ENCODE data around the gene ANKRD35. TPM values are rescaled to one million over a fixed set of nuclear protein-coding genes. Genes with fewer than 3 reads are reported as not detected.
"Not testable (repeated sequence)": the region's sequence is repeated elsewhere in the genome, so short reads cannot be mapped to it uniquely, and the experiment has no call there.

Gene ANKRD35
- polyA plus RNA-seq, 4 donors: 0.61 to 1.8 (median 1.1) TPM; not detected in 1

- peaks cover 11 to 17% (median 16%) of the 10 kb centered on the region in 3 donors for H3K36me3 ChIP-seq (ENCODE audit: control insufficient read depth in 3 of 3, insufficient read depth in 2 of 3, low read depth in 1 of 3, low read length in 3 of 3)
- DNase-seq (no peak), FAIRE-seq (no peak)
- H3K27ac ChIP-seq (ENCODE audit: low read depth in 1 of 3, low read length in 2 of 3): peak overlapping the region; percentile 73 to 93 (median 82)
- H3K4me3 ChIP-seq (ENCODE audit: low read depth in 1 of 3, low read length in 3 of 3): peak overlapping the region; percentile 65 to 80 (median 75)
- H3K9me3 ChIP-seq (ENCODE audit: control insufficient read depth in 2 of 2, insufficient read depth in 1 of 2, low read depth in 1 of 2, low read length in 1 of 2): no peaks in the 10 kb centered on the region
- no peaks in the 10 kb centered on the region for H3K27me3 ChIP-seq (ENCODE audit: control insufficient read depth in 3 of 3, insufficient read depth in 3 of 3, low read length in 3 of 3)
- WGBS, 3 donors: 0 to 1% (median 1%) methylated on average over 7 of the region's 7 CpGs
- H3K4me1 ChIP-seq (ENCODE audit: control insufficient read depth in 3 of 3, insufficient read depth in 2 of 3, low read depth in 1 of 3, low read length in 2 of 3): peaks cover 0 to 4% (median 2%) of the 10 kb centered on the region in 3 donors
These were observed 61.2 kb downstream of the ANKRD35 start for GRCh38 chr1:145824499-145824842.

GRCh38 chr1:145823565-145824498 is 61.8 kb downstream of the ANKRD35 start, which contains the start of the genes POLR3C and RNF115:
TSS of gene POLR3C (plus strand) at chr1:145824200. CDS start at chr1:145825777, 1,577 bp downstream.
TSS of gene RNF115 (minus strand) at chr1:145824095. CDS start at chr1:145823873, 222 bp downstream.
- Histone ChIP-seq H3K4me1 (ENCODE audit: control insufficient read depth in 3 of 3, insufficient read depth in 2 of 3, low read depth in 1 of 3, low read length in 2 of 3) (peaks cover 0 to 4% (median 2%) of the 10 kb centered on the region in 3 donors), H3K4me3 (ENCODE audit: low read depth in 1 of 3, low read length in 3 of 3) (peak within 1 kb of the TSS; percentile 65 to 80 (median 75)), H3K36me3 (ENCODE audit: control insufficient read depth in 3 of 3, insufficient read depth in 2 of 3, low read depth in 1 of 3, low read length in 3 of 3) (peaks cover 10 to 16% (median 14%) of the 10 kb centered on the region in 3 donors), H3K27me3 (ENCODE audit: control insufficient read depth in 3 of 3, insufficient read depth in 3 of 3, low read length in 3 of 3) (no peaks in the 10 kb centered on the region), H3K27ac (ENCODE audit: low read depth in 1 of 3, low read length in 2 of 3) (peak within 1 kb of the TSS; percentile 73 to 93 (median 82)), H3K9me3 (ENCODE audit: control insufficient read depth in 2 of 2, insufficient read depth in 1 of 2, low read depth in 1 of 2, low read length in 1 of 2) (no peaks in the 10 kb centered on the region)
- FAIRE-seq: no peak
- peak; percentile 89 to 94 for DNase-seq
- 0 to 1% (median 1%) methylated on average over 65 to 89 of the region's 89 CpGs for WGBS, 3 donors

GRCh38 chr1:145822779-145823331 is 62.8 kb downstream of the ANKRD35 start:
- not testable (repeated sequence) for FAIRE-seq

GRCh38 chr1:145818095-145818494 is 67.6 kb downstream of the ANKRD35 start:
- FAIRE-seq; H3K4me3 ChIP-seq (ENCODE audit: low read depth in 1 of 3, low read length in 3 of 3); H3K9me3 ChIP-seq (ENCODE audit: control insufficient read depth in 2 of 2, insufficient read depth in 1 of 2, low read depth in 1 of 2, low read length in 1 of 2); H3K36me3 ChIP-seq (ENCODE audit: control insufficient read depth in 3 of 3, insufficient read depth in 2 of 3, low read depth in 1 of 3, low read length in 3 of 3); H3K27ac ChIP-seq (ENCODE audit: low read depth in 1 of 3, low read length in 2 of 3); H3K4me1 ChIP-seq (ENCODE audit: control insufficient read depth in 3 of 3, insufficient read depth in 2 of 3, low read depth in 1 of 3, low read length in 2 of 3); DNase-seq; H3K27me3 ChIP-seq (ENCODE audit: control insufficient read depth in 3 of 3, insufficient read depth in 3 of 3, low read length in 3 of 3): not testable (repeated sequence)
- 62 to 74% (median 69%) methylated on average over 2 to 4 of the region's 6 CpGs for WGBS, 3 donors

More at GRCh38 chr1:145822779-145823331, 62.8 kb downstream of the ANKRD35 start:
- not testable (repeated sequence) for H3K4me3 ChIP-seq (ENCODE audit: low read depth in 1 of 3, low read length in 3 of 3); H3K9me3 ChIP-seq (ENCODE audit: control insufficient read depth in 2 of 2, insufficient read depth in 1 of 2, low read depth in 1 of 2, low read length in 1 of 2); H3K36me3 ChIP-seq (ENCODE audit: control insufficient read depth in 3 of 3, insufficient read depth in 2 of 3, low read depth in 1 of 3, low read length in 3 of 3); H3K27ac ChIP-seq (ENCODE audit: low read depth in 1 of 3, low read length in 2 of 3); H3K27me3 ChIP-seq (ENCODE audit: control insufficient read depth in 3 of 3, insufficient read depth in 3 of 3, low read length in 3 of 3); DNase-seq; H3K4me1 ChIP-seq (ENCODE audit: control insufficient read depth in 3 of 3, insufficient read depth in 2 of 3, low read depth in 1 of 3, low read length in 2 of 3)
- WGBS, 3 donors: 0 to 31% methylated on average over 3 to 4 of the region's 16 CpGs; no CpG with 5 or more reads in 1 of the 3 donors

Other genes starting within 250 kb of the ANKRD35 start
- gene PDZK1, start 178.5 kb downstream of the ANKRD35 start, polyA plus RNA-seq: 100 to 1,000 TPM in 2 of 4 donors, 10 to 100 TPM in 2; 15.1 to 268 (median 87.0) TPM
- 1 to 10 TPM in 2 of 4 donors, under 1 TPM in 2; 0.34 to 4.3 (median 1.1) TPM for gene CD160, start 166.4 kb downstream of the ANKRD35 start, polyA plus RNA-seq
- 10 to 100 TPM in 1 of 4 donors, 1 to 10 TPM in 3; 2.7 to 12.3 (median 4.0) TPM for gene RNF115, start 61.8 kb downstream of the ANKRD35 start, polyA plus RNA-seq
- 10 to 100 TPM; 11.6 to 25.2 (median 17.3) TPM for gene POLR3C, start 61.7 kb downstream of the ANKRD35 start, polyA plus RNA-seq
- gene NUDT17, start 40.2 kb downstream of the ANKRD35 start, polyA plus RNA-seq: 1 to 10 TPM in 3 of 4 donors, under 1 TPM in 1; 0.54 to 4.4 (median 1.6) TPM
- gene PIAS3, start 26.8 kb downstream of the ANKRD35 start, polyA plus RNA-seq: 10 to 100 TPM in 2 of 4 donors, 1 to 10 TPM in 2; 5.9 to 21.7 (median 9.2) TPM
- gene ITGA10, start 24.2 kb upstream of the ANKRD35 start, polyA plus RNA-seq: 1 to 10 TPM in 1 of 4 donors, under 1 TPM in 3; 0.52 to 1.9 (median 0.61) TPM
- 10 to 100 TPM; 30.6 to 41.2 (median 33.5) TPM for gene PEX11B, start 32.9 kb upstream of the ANKRD35 start, polyA plus RNA-seq
- gene RBM8A, start 41.6 kb upstream of the ANKRD35 start, polyA plus RNA-seq: 100 to 1,000 TPM in 2 of 4 donors, 10 to 100 TPM in 2; 62.2 to 151 (median 105) TPM
- gene LIX1L, start 72.2 kb upstream of the ANKRD35 start, polyA plus RNA-seq: 1 to 10 TPM in 3 of 4 donors, under 1 TPM in 1; 0.67 to 7.1 (median 4.5) TPM
- gene ANKRD34A, start 78.7 kb upstream of the ANKRD35 start, polyA plus RNA-seq: 1 to 10 TPM in 1 of 4 donors, under 1 TPM in 3; 0.31 to 1.1 (median 0.51) TPM
- gene POLR3GL, start 78.8 kb upstream of the ANKRD35 start, polyA plus RNA-seq: 10 to 100 TPM; 28.2 to 37.3 (median 33.8) TPM
- 100 to 1,000 TPM in 3 of 4 donors, 10 to 100 TPM in 1; 85.4 to 652 (median 266) TPM for gene TXNIP, start 110.7 kb upstream of the ANKRD35 start, polyA plus RNA-seq
- under 1 TPM in 1 of 4 donors, not detected in 3; 0.65 TPM for gene HJV, start 135.9 kb upstream of the ANKRD35 start, polyA plus RNA-seq